Sigmoid colon (tissue), 3 donors: ENCODE measurements around the gene CYP4F3.
"Not testable (repeated sequence)": the region's sequence is repeated elsewhere in the genome, so short reads cannot be mapped to it uniquely, and the experiment has no call there.

Experiments
- POLR2A ChIP-seq, 2 donors: fragments of 450-650 bp; IDR thresholded peaks; one replicate each; pipeline ENCODE4 v1.6.1; 2016; ENCODE audit warnings: antibody characterized with exemption in 2 of 2, mild to moderate bottlenecking in 2 of 2, moderate library complexity in 2 of 2
- TF ChIP-seq, protein P1 (sequence below), 4 experiments: fragments of 450-650 bp in 3 of 4; fragments of 200-600 bp in 1 of 4; IDR thresholded peaks; one replicate each; pipeline ENCODE4 v1.5.1; 2016 to 2019; ENCODE audit warnings: antibody characterized with exemption in 4 of 4, mild to moderate bottlenecking in 3 of 4, moderate library complexity in 2 of 4

DNA sequence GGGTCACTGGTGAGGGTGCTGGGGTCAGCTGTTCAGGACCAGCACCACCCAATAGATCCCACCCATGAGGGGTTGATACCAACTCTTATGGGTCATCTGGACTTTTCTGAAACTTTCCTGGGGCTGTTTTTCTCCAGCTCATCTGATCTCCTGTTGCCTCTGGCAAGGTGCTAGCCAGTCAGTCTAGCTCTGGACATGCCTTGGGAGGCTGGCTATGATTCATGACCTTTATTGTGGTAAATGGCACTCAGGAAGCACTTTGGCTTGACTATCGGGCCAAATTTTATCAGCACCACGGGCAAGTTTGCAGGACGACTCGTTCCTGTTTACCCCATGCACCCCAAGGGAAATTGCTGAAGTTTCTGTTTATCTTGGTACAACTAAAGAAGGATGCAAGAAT, 46.9 kb upstream of the CYP4F3 start:
- not testable (repeated sequence) for TF ChIP-seq POLR2A (IDR thresholded peaks at IDR 0.05)
- TF ChIP-seq, protein P1, sequence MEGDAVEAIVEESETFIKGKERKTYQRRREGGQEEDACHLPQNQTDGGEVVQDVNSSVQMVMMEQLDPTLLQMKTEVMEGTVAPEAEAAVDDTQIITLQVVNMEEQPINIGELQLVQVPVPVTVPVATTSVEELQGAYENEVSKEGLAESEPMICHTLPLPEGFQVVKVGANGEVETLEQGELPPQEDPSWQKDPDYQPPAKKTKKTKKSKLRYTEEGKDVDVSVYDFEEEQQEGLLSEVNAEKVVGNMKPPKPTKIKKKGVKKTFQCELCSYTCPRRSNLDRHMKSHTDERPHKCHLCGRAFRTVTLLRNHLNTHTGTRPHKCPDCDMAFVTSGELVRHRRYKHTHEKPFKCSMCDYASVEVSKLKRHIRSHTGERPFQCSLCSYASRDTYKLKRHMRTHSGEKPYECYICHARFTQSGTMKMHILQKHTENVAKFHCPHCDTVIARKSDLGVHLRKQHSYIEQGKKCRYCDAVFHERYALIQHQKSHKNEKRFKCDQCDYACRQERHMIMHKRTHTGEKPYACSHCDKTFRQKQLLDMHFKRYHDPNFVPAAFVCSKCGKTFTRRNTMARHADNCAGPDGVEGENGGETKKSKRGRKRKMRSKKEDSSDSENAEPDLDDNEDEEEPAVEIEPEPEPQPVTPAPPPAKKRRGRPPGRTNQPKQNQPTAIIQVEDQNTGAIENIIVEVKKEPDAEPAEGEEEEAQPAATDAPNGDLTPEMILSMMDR (IDR thresholded peaks at IDR 0.05): not testable (repeated sequence)
